Trophoblast cell (in vitro differentiated cells and primary cell): ENCODE data around the gene FOXF1.

Source experiments
- DNase-seq, 2 donors: peaks; one replicate each; pipeline ENCODE4 v3.0.0-alpha.2; 2016
- H2AFZ ChIP-seq: 2 replicates; pipeline ENCODE4 v1.6.1; 2013; ENCODE audit warnings: low read length, moderate library complexity, mild to moderate bottlenecking; ENCODE audit not compliant: insufficient read depth, poor library complexity
- H2AK5ac ChIP-seq: 2 replicates; pipeline ENCODE4 v1.6.1; 2013; ENCODE audit warnings: mild to moderate bottlenecking, low read length
- H2BK120ac ChIP-seq: 2 replicates; pipeline ENCODE4 v1.6.1; 2013; ENCODE audit warnings: low read length, mild to moderate bottlenecking, moderate library complexity; ENCODE audit not compliant: insufficient read depth, poor library complexity
- H2BK12ac ChIP-seq: 2 replicates; pipeline ENCODE4 v1.6.1; 2013; ENCODE audit warnings: mild to moderate bottlenecking, low read length, moderate library complexity
- H2BK5ac ChIP-seq: 2 replicates; pipeline ENCODE4 v1.6.1; 2013; ENCODE audit warnings: low read length, low read depth, moderate library complexity, mild to moderate bottlenecking; ENCODE audit not compliant: poor library complexity
- H3K14ac ChIP-seq: 2 replicates; pipeline ENCODE4 v1.6.1; 2013; ENCODE audit warnings: mild to moderate bottlenecking, low read length
- H3K18ac ChIP-seq: 2 replicates; pipeline ENCODE4 v1.6.1; 2013; ENCODE audit warnings: mild to moderate bottlenecking, low read length
- H3K23ac ChIP-seq: 2 replicates; pipeline ENCODE4 v1.6.1; 2013; ENCODE audit warnings: low read length
- H3K27ac ChIP-seq: 2 replicates; pipeline ENCODE4 v1.5.1; 2013; ENCODE audit warnings: low read depth, mild to moderate bottlenecking, inconsistent platforms, low read length, moderate library complexity
- H3K27me3 ChIP-seq: 2 replicates; pipeline ENCODE4 v1.6.1; 2013; ENCODE audit warnings: inconsistent platforms, mild to moderate bottlenecking, low read length, moderate library complexity; ENCODE audit not compliant: insufficient read depth
- H3K36me3 ChIP-seq, 2 experiments: 1 replicate in 1 of 2; 2 replicates in 1 of 2; pipeline ENCODE4 v1.6.1; 2013; ENCODE audit warnings: low read length in 2 of 2, mild to moderate bottlenecking in 2 of 2, moderate library complexity in 1 of 2; ENCODE audit not compliant: insufficient read depth in 2 of 2, control insufficient read depth in 1 of 2
- H3K4ac ChIP-seq: 2 replicates; pipeline ENCODE4 v1.6.1; 2013; ENCODE audit warnings: low read depth, mild to moderate bottlenecking, low read length, moderate library complexity
- H3K4me1 ChIP-seq, 2 experiments: 1 replicate in 1 of 2; 2 replicates in 1 of 2; pipeline ENCODE4 v1.6.1; 2013; ENCODE audit warnings: low read length in 2 of 2, mild to moderate bottlenecking in 2 of 2, moderate library complexity in 1 of 2; ENCODE audit not compliant: insufficient read depth in 2 of 2, control insufficient read depth in 1 of 2
- H3K4me2 ChIP-seq: 2 replicates; pipeline ENCODE4 v1.6.1; 2013; ENCODE audit warnings: inconsistent platforms, mild to moderate bottlenecking, low read length, moderate library complexity
- H3K4me3 ChIP-seq: 2 replicates; pipeline ENCODE4 v1.5.1; 2013; ENCODE audit warnings: mild to moderate bottlenecking, low read depth, low read length, inconsistent platforms
- H3K79me1 ChIP-seq: one replicate; pipeline ENCODE4 v1.6.1; 2013; ENCODE audit warnings: low read length
- H3K79me2 ChIP-seq: 2 replicates; pipeline ENCODE4 v1.6.1; 2013; ENCODE audit warnings: low read length, mild to moderate bottlenecking; ENCODE audit not compliant: control insufficient read depth, insufficient read depth, poor library complexity
- H3K9ac ChIP-seq: 2 replicates; pipeline ENCODE4 v1.6.1; 2013; ENCODE audit warnings: mild to moderate bottlenecking, low read length
- H3K9me3 ChIP-seq: 2 replicates; pipeline ENCODE4 v1.6.1; 2013; ENCODE audit warnings: low read depth, mild to moderate bottlenecking, control low read depth, inconsistent platforms, low read length; ENCODE audit not compliant: insufficient read depth
- H4K12ac ChIP-seq: 2 replicates; pipeline ENCODE4 v1.6.1; 2013; ENCODE audit warnings: low read depth, mild to moderate bottlenecking, low read length, moderate library complexity
- H4K8ac ChIP-seq: 2 replicates; pipeline ENCODE4 v1.6.1; 2013; ENCODE audit warnings: low read depth, mild to moderate bottlenecking, low read length, moderate library complexity
- H4K91ac ChIP-seq: one replicate; pipeline ENCODE4 v1.6.1; 2013; ENCODE audit warnings: low read depth, mild to moderate bottlenecking, low read length, moderate library complexity
- WGBS: extraction: QIAGEN DNeasy Blood & Tissue Kit; methylation state at CpG from one replicate; pipeline ENCODE4 v1.1.7; 2013; ENCODE audit warnings: missing lambda C conversion rate; ENCODE audit not compliant: insufficient read length, insufficient coverage; ENCODE audit errors: extremely low coverage; 5-methylcytosine and 5-hydroxymethylcytosine counted together

The FOXF1 gene

DNA sequence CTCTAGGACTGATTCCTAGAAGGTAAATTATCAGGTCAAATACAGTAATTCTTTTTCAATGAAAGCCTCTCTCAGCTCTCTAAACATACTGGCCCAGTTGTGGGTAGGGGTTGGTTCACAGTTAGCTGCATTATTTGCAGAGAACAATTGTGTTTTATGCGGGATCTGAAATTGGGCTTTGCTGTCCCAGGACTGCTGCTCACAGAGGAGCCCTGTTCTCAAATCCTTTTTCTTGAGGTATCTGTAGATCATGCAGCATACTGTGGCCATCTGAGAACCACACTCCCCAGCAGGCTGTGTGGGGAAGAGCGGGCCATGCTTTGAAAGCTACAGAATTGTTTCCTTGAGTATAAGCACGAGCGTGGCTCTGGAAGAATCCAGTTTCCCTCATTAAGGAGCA lies 27.2 kb downstream of the FOXF1 start:
- Histone ChIP-seq H4K12ac (no peak overlapping the region), H2AK5ac (no peak overlapping the region), H2BK12ac (no peak overlapping the region), H3K23ac (no peak overlapping the region), H4K91ac (no peak overlapping the region), H3K9ac (no peak overlapping the region), H4K8ac (no peak overlapping the region), H3K18ac (no peak overlapping the region), H3K14ac (no peak overlapping the region), H3K9me3 (no peaks in the 10 kb centered on the region), H3K27me3 (no peaks in the 10 kb centered on the region), H3K4me1 (no peaks in the 10 kb centered on the region), H3K4me2 (no peak overlapping the region), H3K79me2 (no peaks in the 10 kb centered on the region), H3K36me3 (peaks cover 37 to 44% of the 10 kb centered on the region in 2 experiments), H2AFZ (no peak overlapping the region), H3K79me1 (no peaks in the 10 kb centered on the region), H3K4me3 (no peak overlapping the region), H3K4ac (no peak overlapping the region), H2BK120ac (no peak overlapping the region), H3K27ac (no peak overlapping the region), H2BK5ac (no peak overlapping the region)
- no peak for DNase-seq
- WGBS, result no CpG with 5 or more reads among the region's 4 CpGs

DNA sequence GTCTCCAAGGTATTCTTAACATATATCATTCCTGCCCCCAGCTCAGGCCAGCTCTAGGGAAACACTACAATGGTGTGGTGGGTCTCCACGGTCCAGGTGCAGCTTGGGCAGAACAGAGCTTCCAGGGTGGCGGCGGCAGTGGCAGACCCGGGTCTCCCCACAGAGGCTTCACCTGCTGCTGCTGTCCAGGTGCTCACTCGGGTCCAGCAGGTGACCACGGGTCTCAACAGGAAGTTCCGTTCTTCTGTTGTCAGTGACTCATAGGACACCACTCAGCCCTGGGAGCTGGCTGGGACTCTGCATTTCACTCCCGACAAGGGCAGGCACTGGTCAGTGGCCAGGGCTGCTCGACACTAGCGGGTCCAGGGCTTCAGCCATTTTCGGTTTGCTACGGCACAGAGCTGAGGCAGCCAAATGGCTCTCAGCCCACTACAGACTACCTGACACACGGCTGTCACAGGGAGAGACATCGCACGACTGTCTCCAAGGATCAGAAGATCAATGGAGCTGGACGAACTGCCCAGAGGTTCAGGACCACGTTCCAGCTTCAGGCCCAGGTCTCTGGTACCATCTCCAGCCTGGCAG lies 28.0 kb downstream of the FOXF1 start:
- Histone ChIP-seq H2AK5ac (no peak overlapping the region), H3K4me2 (no peak overlapping the region), H2BK12ac (no peak overlapping the region), H4K12ac (no peak overlapping the region), H3K27me3 (no peaks in the 10 kb centered on the region), H3K4me3 (no peak overlapping the region), H2AFZ (no peak overlapping the region), H4K8ac (no peak overlapping the region), H3K9ac (no peak overlapping the region), H3K23ac (no peak overlapping the region), H3K9me3 (no peaks in the 10 kb centered on the region), H3K4me1 (no peaks in the 10 kb centered on the region), H3K14ac (no peak overlapping the region), H3K79me1 (no peaks in the 10 kb centered on the region), H3K18ac (no peak overlapping the region), H2BK120ac (no peak overlapping the region), H3K36me3 (peaks cover 37 to 44% of the 10 kb centered on the region in 2 experiments), H3K4ac (no peak overlapping the region), H3K79me2 (no peaks in the 10 kb centered on the region), H4K91ac (no peak overlapping the region), H3K27ac (no peak overlapping the region), H2BK5ac (no peak overlapping the region)
- DNase-seq, result no peak
- no CpG with 5 or more reads among the region's 17 CpGs for WGBS

GRCh38 chr16:86540894-86541293 lies 30.6 kb downstream of the FOXF1 start:
- H4K8ac ChIP-seq, result no peak overlapping the region
- H3K4ac ChIP-seq, result no peak overlapping the region
- H2BK12ac ChIP-seq, result no peak overlapping the region
- H3K18ac ChIP-seq, result no peak overlapping the region
- H3K4me1 ChIP-seq, result no peaks in the 10 kb centered on the region
- H2AK5ac ChIP-seq, result no peak overlapping the region
- DNase-seq, result no peak
- H3K23ac ChIP-seq, result no peak overlapping the region
- no peaks in the 10 kb centered on the region for H3K9me3 ChIP-seq
- H4K91ac ChIP-seq, result no peak overlapping the region
- H3K79me2 ChIP-seq, result no peaks in the 10 kb centered on the region
- H2BK5ac ChIP-seq, result no peak overlapping the region
- WGBS, result no CpG with 5 or more reads among the region's 6 CpGs
- no peaks in the 10 kb centered on the region for H3K79me1 ChIP-seq
- H4K12ac ChIP-seq, result no peak overlapping the region
- H3K36me3 ChIP-seq, result peaks cover 43 to 55% of the 10 kb centered on the region in 2 experiments
- no peak overlapping the region for H3K4me2 ChIP-seq
- no peaks in the 10 kb centered on the region for H3K27me3 ChIP-seq
- no peak overlapping the region for H2AFZ ChIP-seq
- H3K27ac ChIP-seq, result no peak overlapping the region
- no peak overlapping the region for H3K14ac ChIP-seq
- no peak overlapping the region for H3K9ac ChIP-seq
- H2BK120ac ChIP-seq, result no peak overlapping the region
- H3K4me3 ChIP-seq, result no peak overlapping the region

DNA sequence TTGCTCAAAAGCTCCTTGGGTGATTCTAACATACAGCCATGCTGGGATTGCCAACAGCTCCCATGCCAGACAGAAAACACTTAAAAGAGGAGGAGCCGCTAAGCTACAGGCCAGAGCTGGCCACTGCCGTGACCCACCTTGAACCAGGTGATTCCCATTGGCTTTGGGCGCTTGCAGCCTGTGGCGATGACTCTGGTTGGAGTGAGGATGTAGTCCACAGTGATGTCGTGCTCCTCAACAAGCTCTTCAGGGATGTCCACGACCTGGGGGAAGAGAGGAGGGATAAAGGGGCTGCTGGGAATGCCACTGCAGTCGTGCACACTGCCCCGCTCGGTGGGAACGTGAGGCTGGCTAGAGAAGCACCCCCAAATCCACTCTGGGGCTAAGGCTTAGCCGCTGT lies 31.2 kb downstream of the FOXF1 start:
- no peak overlapping the region for H3K23ac ChIP-seq
- H3K18ac ChIP-seq, result no peak overlapping the region
- WGBS, result no CpG with 5 or more reads among the region's 11 CpGs

More for the DNA sequence above, 31.2 kb downstream of the FOXF1 start:
- Histone ChIP-seq H4K91ac (no peak overlapping the region), H4K12ac (no peak overlapping the region), H3K4me3 (no peak overlapping the region), H3K27me3 (no peaks in the 10 kb centered on the region), H2AFZ (no peak overlapping the region), H3K27ac (no peak overlapping the region), H3K79me1 (no peaks in the 10 kb centered on the region), H3K9me3 (no peaks in the 10 kb centered on the region), H3K79me2 (no peaks in the 10 kb centered on the region), H4K8ac (no peak overlapping the region), H3K4me1 (no peaks in the 10 kb centered on the region), H2AK5ac (no peak overlapping the region), H3K14ac (no peak overlapping the region), H3K9ac (no peak overlapping the region), H2BK5ac (no peak overlapping the region), H2BK12ac (no peak overlapping the region), H3K36me3 (peaks cover 44 to 59% of the 10 kb centered on the region in 2 experiments), H2BK120ac (no peak overlapping the region), H3K4me2 (no peak overlapping the region), H3K4ac (no peak overlapping the region)
- DNase-seq, result no peak
